Measurements from ENCODE around the gene NAALADL2.

The NAALADL2 gene

DNA sequence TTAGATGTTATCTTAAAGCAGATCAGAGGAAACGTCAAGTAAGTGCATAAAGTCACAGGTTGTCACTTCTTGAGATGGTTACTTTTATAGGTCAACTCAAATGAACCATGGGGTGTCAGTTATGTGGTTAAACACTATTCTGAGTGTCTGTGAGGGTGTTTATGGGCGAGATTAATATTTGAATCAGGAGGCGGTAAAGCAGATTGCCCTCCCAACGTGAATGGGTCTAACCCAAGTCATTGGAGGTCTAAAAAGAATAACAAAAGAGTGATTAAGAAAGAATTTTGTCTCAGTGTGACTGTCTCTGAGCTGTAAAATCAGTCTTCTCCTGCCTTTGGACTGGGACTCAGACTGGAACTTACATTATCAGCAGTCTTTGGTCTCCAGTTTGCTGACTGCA is 977.5 kb downstream of the NAALADL2 start:
- H3K27ac ChIP-seq (ENCODE audit: insufficient read depth in 1 of 2, low read depth in 1 of 2, low read length in 2 of 2, poor library complexity in 1 of 2, severe bottlenecking in 2 of 2), result no peak overlapping the region
- no peaks in the 10 kb centered on the region for H3K4me1 ChIP-seq (ENCODE audit: control extremely low read depth in 1 of 4, control insufficient read depth in 4 of 4, insufficient read depth in 4 of 4, low read length in 3 of 4)
- ChIA-PET POLR2A (no interaction called here), CTCF (no interaction called here)
- H3K36me3 ChIP-seq (ENCODE audit: control insufficient read depth in 4 of 4, insufficient read depth in 4 of 4, low read length in 3 of 4), result no peaks in the 10 kb centered on the region
- 81% methylated on average over 4 of the region's 4 CpGs for WGBS (ENCODE audit: insufficient coverage)
- H3K9me3 ChIP-seq (ENCODE audit: control extremely low read depth in 1 of 5, control insufficient read depth in 4 of 5, insufficient read depth in 2 of 5, low read depth in 1 of 5, low read length in 4 of 5), result no peaks in the 10 kb centered on the region
- H3K27me3 ChIP-seq (replicated peaks in 2 of 5; ENCODE audit: control insufficient read depth in 4 of 5, insufficient read depth in 5 of 5, low read length in 4 of 5), result no peaks in the 10 kb centered on the region
- no peak for DNase-seq
- no peak overlapping the region for H3K4me3 ChIP-seq (ENCODE audit: control insufficient read depth in 1 of 7, extremely low read depth in 1 of 7, insufficient read depth in 4 of 7, low read depth in 2 of 7, low read length in 6 of 7)

DNA sequence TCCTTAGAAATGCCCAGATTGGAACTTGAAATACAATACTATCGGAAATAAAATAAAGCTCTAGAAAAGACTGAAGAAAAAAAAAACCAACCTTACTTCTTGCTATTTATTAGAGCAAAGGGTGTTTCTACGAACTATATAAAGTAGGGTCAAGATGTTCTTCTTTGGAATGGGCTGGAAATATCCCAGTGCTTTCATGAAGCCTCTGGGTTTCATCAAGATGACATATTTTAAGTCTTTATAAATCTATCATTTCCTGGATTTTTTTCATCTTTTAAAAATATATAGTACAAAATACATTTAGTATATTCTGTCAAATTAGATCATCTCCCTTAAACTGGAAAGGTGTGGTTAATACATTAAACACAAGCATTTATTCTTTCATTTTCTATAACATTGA is 978.8 kb downstream of the NAALADL2 start:
- WGBS (ENCODE audit: insufficient coverage), result no CpG with 5 or more reads among the region's 2 CpGs
- DNase-seq, result no peak
- CTCF ChIA-PET, result no interaction called here
- no peaks in the 10 kb centered on the region for H3K27me3 ChIP-seq (replicated peaks in 2 of 5; ENCODE audit: control insufficient read depth in 4 of 5, insufficient read depth in 5 of 5, low read length in 4 of 5)
- no peaks in the 10 kb centered on the region for H3K36me3 ChIP-seq (ENCODE audit: control insufficient read depth in 4 of 4, insufficient read depth in 4 of 4, low read length in 3 of 4)
- H3K9me3 ChIP-seq (ENCODE audit: control extremely low read depth in 1 of 5, control insufficient read depth in 4 of 5, insufficient read depth in 2 of 5, low read depth in 1 of 5, low read length in 4 of 5), result no peaks in the 10 kb centered on the region
- POLR2A ChIA-PET, result no interaction called here
- no peak overlapping the region for H3K4me3 ChIP-seq (ENCODE audit: control insufficient read depth in 1 of 7, extremely low read depth in 1 of 7, insufficient read depth in 4 of 7, low read depth in 2 of 7, low read length in 6 of 7)
- no peak overlapping the region for H3K27ac ChIP-seq (ENCODE audit: insufficient read depth in 1 of 2, low read depth in 1 of 2, low read length in 2 of 2, poor library complexity in 1 of 2, severe bottlenecking in 2 of 2)
- no peaks in the 10 kb centered on the region for H3K4me1 ChIP-seq (ENCODE audit: control extremely low read depth in 1 of 4, control insufficient read depth in 4 of 4, insufficient read depth in 4 of 4, low read length in 3 of 4)

GRCh38 chr3:175839366-175840005 is 980.4 kb downstream of the NAALADL2 start:
- Histone ChIP-seq H3K27ac (ENCODE audit: insufficient read depth in 1 of 2, low read depth in 1 of 2, low read length in 2 of 2, poor library complexity in 1 of 2, severe bottlenecking in 2 of 2) (no peak overlapping the region), H3K4me3 (ENCODE audit: control insufficient read depth in 1 of 7, extremely low read depth in 1 of 7, insufficient read depth in 4 of 7, low read depth in 2 of 7, low read length in 6 of 7) (no peak overlapping the region), H3K36me3 (ENCODE audit: control insufficient read depth in 4 of 4, insufficient read depth in 4 of 4, low read length in 3 of 4) (no peaks in the 10 kb centered on the region), H3K4me1 (ENCODE audit: control extremely low read depth in 1 of 4, control insufficient read depth in 4 of 4, insufficient read depth in 4 of 4, low read length in 3 of 4) (no peaks in the 10 kb centered on the region), H3K27me3 (replicated peaks in 2 of 5; ENCODE audit: control insufficient read depth in 4 of 5, insufficient read depth in 5 of 5, low read length in 4 of 5) (no peaks in the 10 kb centered on the region), H3K9me3 (ENCODE audit: control extremely low read depth in 1 of 5, control insufficient read depth in 4 of 5, insufficient read depth in 2 of 5, low read depth in 1 of 5, low read length in 4 of 5) (no peaks in the 10 kb centered on the region)
- CTCF ChIA-PET, result no interaction called here
- POLR2A ChIA-PET, result no interaction called here
- no CpG with 5 or more reads among the region's 2 CpGs for WGBS (ENCODE audit: insufficient coverage)
- DNase-seq, result no peak

GRCh38 chr3:175851541-175851940 is 992.4 kb downstream of the NAALADL2 start:
- H3K27ac ChIP-seq (ENCODE audit: insufficient read depth in 1 of 2, low read depth in 1 of 2, low read length in 2 of 2, poor library complexity in 1 of 2, severe bottlenecking in 2 of 2), result no peak overlapping the region
- no peak overlapping the region for H3K4me3 ChIP-seq (ENCODE audit: control insufficient read depth in 1 of 7, extremely low read depth in 1 of 7, insufficient read depth in 4 of 7, low read depth in 2 of 7, low read length in 6 of 7)
- ChIA-PET CTCF (no interaction called here), POLR2A (no interaction called here)
- H3K36me3 ChIP-seq (ENCODE audit: control insufficient read depth in 4 of 4, insufficient read depth in 4 of 4, low read length in 3 of 4), result no peaks in the 10 kb centered on the region
- 96% methylated on average over 7 of the region's 7 CpGs for WGBS (ENCODE audit: insufficient coverage)
- DNase-seq, result no peak
- H3K9me3 ChIP-seq (ENCODE audit: control extremely low read depth in 1 of 5, control insufficient read depth in 4 of 5, insufficient read depth in 2 of 5, low read depth in 1 of 5, low read length in 4 of 5), result peaks cover 0 to 1% (median 0%) of the 10 kb centered on the region in 5 experiments
- H3K27me3 ChIP-seq (replicated peaks in 2 of 5; ENCODE audit: control insufficient read depth in 4 of 5, insufficient read depth in 5 of 5, low read length in 4 of 5), result no peaks in the 10 kb centered on the region
- H3K4me1 ChIP-seq (ENCODE audit: control extremely low read depth in 1 of 4, control insufficient read depth in 4 of 4, insufficient read depth in 4 of 4, low read length in 3 of 4), result no peaks in the 10 kb centered on the region

DNA sequence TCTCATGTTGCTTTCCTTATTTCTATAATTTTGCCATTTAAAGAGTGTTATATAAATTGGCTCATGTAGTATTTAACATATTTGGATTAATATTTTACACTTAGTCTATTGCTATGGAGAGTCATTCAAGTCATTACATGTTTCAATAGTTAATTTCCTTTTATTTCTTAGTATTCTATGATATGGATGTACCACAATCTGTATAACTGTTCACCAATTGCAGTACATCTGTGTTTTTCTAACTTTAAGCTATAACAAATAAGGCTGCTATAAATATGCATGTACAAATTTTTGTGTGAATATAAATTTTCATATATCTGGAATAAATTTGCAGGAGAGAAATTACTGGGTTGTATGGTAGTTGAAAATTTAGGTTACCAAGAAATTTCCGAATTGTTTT is 993.4 kb downstream of the NAALADL2 start:
- no peaks in the 10 kb centered on the region for H3K27me3 ChIP-seq (replicated peaks in 2 of 5; ENCODE audit: control insufficient read depth in 4 of 5, insufficient read depth in 5 of 5, low read length in 4 of 5)
- ChIA-PET CTCF (no interaction called here), POLR2A (no interaction called here)
- DNase-seq, result no peak
- no peaks in the 10 kb centered on the region for H3K36me3 ChIP-seq (ENCODE audit: control insufficient read depth in 4 of 4, insufficient read depth in 4 of 4, low read length in 3 of 4)
- no peaks in the 10 kb centered on the region for H3K4me1 ChIP-seq (ENCODE audit: control extremely low read depth in 1 of 4, control insufficient read depth in 4 of 4, insufficient read depth in 4 of 4, low read length in 3 of 4)
- no peak overlapping the region for H3K27ac ChIP-seq (ENCODE audit: insufficient read depth in 1 of 2, low read depth in 1 of 2, low read length in 2 of 2, poor library complexity in 1 of 2, severe bottlenecking in 2 of 2)
- no CpG with 5 or more reads among the region's 1 CpG for whole genome bisulfite sequencing (ENCODE audit: insufficient coverage)
- H3K9me3 ChIP-seq (ENCODE audit: control extremely low read depth in 1 of 5, control insufficient read depth in 4 of 5, insufficient read depth in 2 of 5, low read depth in 1 of 5, low read length in 4 of 5), result peaks cover 0 to 1% (median 0%) of the 10 kb centered on the region in 5 experiments
- H3K4me3 ChIP-seq (ENCODE audit: control insufficient read depth in 1 of 7, extremely low read depth in 1 of 7, insufficient read depth in 4 of 7, low read depth in 2 of 7, low read length in 6 of 7), result no peak overlapping the region

GRCh38 chr3:175857666-175858270 is 998.6 kb downstream of the NAALADL2 start:
- no peak for DNase-seq
- WGBS (ENCODE audit: insufficient coverage), result no CpG with 5 or more reads among the region's 2 CpGs
- Histone ChIP-seq H3K9me3 (ENCODE audit: control extremely low read depth in 1 of 5, control insufficient read depth in 4 of 5, insufficient read depth in 2 of 5, low read depth in 1 of 5, low read length in 4 of 5) (no peaks in the 10 kb centered on the region), H3K4me1 (ENCODE audit: control extremely low read depth in 1 of 4, control insufficient read depth in 4 of 4, insufficient read depth in 4 of 4, low read length in 3 of 4) (no peaks in the 10 kb centered on the region), H3K27ac (ENCODE audit: insufficient read depth in 1 of 2, low read depth in 1 of 2, low read length in 2 of 2, poor library complexity in 1 of 2, severe bottlenecking in 2 of 2) (no peak overlapping the region), H3K4me3 (ENCODE audit: control insufficient read depth in 1 of 7, extremely low read depth in 1 of 7, insufficient read depth in 4 of 7, low read depth in 2 of 7, low read length in 6 of 7) (no peak overlapping the region), H3K36me3 (ENCODE audit: control insufficient read depth in 4 of 4, insufficient read depth in 4 of 4, low read length in 3 of 4) (no peaks in the 10 kb centered on the region), H3K27me3 (replicated peaks in 2 of 5; ENCODE audit: control insufficient read depth in 4 of 5, insufficient read depth in 5 of 5, low read length in 4 of 5) (no peaks in the 10 kb centered on the region)
- ChIA-PET POLR2A (no interaction called here), CTCF (no interaction called here)

All from common myeloid progenitor, CD34-positive (primary cell).